Tibial nerve (tissue), 4 donors: Measurements from ENCODE around the gene FGD2.

Experiments used
- EP300 ChIP-seq, 2 donors: sonication (generic); formaldehyde crosslinking; IDR thresholded peaks; one replicate each; pipeline ENCODE4 v1.6.1; 2017; ENCODE audit warnings: antibody characterized with exemption in 2 of 2, mild to moderate bottlenecking in 1 of 2
- TF ChIP-seq, protein P1 (sequence below), 5 experiments: fragments of 200-600 bp in 3 of 5; fragments of 450-650 bp in 2 of 5; sonication (generic) in 3 of 5; IDR thresholded peaks; one replicate each; pipeline ENCODE4 v1.5.1; 2016 to 2019; ENCODE audit warnings: antibody characterized with exemption in 5 of 5, mild to moderate bottlenecking in 3 of 5, moderate library complexity in 2 of 5

DNA sequence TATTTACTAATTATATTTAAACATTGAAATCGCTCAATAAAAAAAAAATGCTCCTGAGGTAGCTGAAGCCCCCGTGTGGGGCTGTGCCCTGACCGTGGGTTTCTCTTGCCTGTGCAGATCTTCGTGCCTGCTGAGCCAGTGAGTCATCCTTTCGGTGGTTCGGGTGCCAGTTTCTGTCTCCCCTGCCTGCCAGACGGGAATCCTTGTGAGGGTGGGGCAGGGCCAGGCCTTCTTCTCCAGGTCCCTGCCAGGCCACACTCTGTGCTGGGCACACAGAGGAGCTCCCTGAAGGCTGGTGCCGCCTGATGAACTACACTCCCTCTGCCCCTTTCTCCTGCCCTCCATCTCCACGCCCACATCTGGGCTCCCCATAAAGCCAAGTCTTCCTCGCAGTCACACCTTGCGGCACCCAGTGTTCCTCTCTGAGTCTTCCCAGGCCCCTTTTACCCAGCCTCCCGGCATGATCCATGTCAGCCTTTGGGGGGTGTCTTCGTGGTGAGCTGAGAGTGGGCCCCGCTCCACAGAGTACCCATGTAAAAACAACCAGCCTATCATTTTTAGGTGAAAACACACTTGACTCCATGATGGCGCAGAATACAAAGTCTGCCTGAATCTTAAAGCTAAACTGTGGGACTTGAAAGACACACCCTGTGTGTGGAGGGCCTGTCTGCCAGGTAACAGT is 19.3 kb downstream of the FGD2 start:
- TF ChIP-seq, protein P1, sequence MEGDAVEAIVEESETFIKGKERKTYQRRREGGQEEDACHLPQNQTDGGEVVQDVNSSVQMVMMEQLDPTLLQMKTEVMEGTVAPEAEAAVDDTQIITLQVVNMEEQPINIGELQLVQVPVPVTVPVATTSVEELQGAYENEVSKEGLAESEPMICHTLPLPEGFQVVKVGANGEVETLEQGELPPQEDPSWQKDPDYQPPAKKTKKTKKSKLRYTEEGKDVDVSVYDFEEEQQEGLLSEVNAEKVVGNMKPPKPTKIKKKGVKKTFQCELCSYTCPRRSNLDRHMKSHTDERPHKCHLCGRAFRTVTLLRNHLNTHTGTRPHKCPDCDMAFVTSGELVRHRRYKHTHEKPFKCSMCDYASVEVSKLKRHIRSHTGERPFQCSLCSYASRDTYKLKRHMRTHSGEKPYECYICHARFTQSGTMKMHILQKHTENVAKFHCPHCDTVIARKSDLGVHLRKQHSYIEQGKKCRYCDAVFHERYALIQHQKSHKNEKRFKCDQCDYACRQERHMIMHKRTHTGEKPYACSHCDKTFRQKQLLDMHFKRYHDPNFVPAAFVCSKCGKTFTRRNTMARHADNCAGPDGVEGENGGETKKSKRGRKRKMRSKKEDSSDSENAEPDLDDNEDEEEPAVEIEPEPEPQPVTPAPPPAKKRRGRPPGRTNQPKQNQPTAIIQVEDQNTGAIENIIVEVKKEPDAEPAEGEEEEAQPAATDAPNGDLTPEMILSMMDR (IDR thresholded peaks at IDR 0.05), result no peak
- no peak for TF ChIP-seq EP300 (IDR thresholded peaks at IDR 0.05)
